Measurements from ENCODE around the gene SPATS2L.

- TF ChIP-seq RFX5 (IDR thresholded peaks at IDR 0.05; ENCODE audit: low read length) (no peak), CTCF (IDR thresholded peaks at IDR 0.05) (no peak), RAD21 (IDR thresholded peaks at IDR 0.05; ENCODE audit: low read length) (no peak), YY1 (IDR thresholded peaks at IDR 0.05; ENCODE audit: low read depth) (no peak), CHD2 (IDR thresholded peaks at IDR 0.05; ENCODE audit: low read length, partially characterized antibody) (no peak)
Observed at GRCh38 chr2:200394045-200394444, 87.6 kb downstream of the SPATS2L start.
